ENCODE data around the gene NPR3.
"Not testable (repeated sequence)": the region's sequence is repeated elsewhere in the genome, so short reads cannot be mapped to it uniquely, and the experiment has no call there.

NPR3 gene

GRCh38 chr5:32790411-32790951 lies 79.4 kb downstream of the NPR3 start:
- Mint-ChIP-seq H3K27ac (no peak overlapping the region), H3K4me3 (no peak overlapping the region), H3K4me1 (no peaks in the 10 kb centered on the region), H3K9me3 (no peaks in the 10 kb centered on the region), H3K36me3 (ENCODE audit: low read depth) (no peaks in the 10 kb centered on the region), H3K27me3 (no peaks in the 10 kb centered on the region)
- no peak for ATAC-seq
- DNase-seq = no peak

- DNase-seq (no peak), ATAC-seq (no peak)
- Mint-ChIP-seq H3K4me1 (no peaks in the 10 kb centered on the region), H3K27ac (no peak overlapping the region), H3K36me3 (ENCODE audit: low read depth) (no peaks in the 10 kb centered on the region), H3K9me3 (no peaks in the 10 kb centered on the region), H3K27me3 (no peaks in the 10 kb centered on the region), H3K4me3 (no peak overlapping the region)
These were observed 80.6 kb downstream of the NPR3 start for GRCh38 chr5:32791536-32792243.

GRCh38 chr5:32794086-32794485 lies 83.0 kb downstream of the NPR3 start:
- no peaks in the 10 kb centered on the region for H3K36me3 Mint-ChIP-seq (ENCODE audit: low read depth)
- DNase-seq (no peak), ATAC-seq (no peak)
- no peaks in the 10 kb centered on the region for H3K4me1 Mint-ChIP-seq
- H3K27me3 Mint-ChIP-seq = no peaks in the 10 kb centered on the region
- H3K27ac Mint-ChIP-seq = no peak overlapping the region
- no peaks in the 10 kb centered on the region for H3K9me3 Mint-ChIP-seq
- H3K4me3 Mint-ChIP-seq = no peak overlapping the region

GRCh38 chr5:32802764-32803163 lies 91.6 kb downstream of the NPR3 start:
- H3K27me3 Mint-ChIP-seq = no peaks in the 10 kb centered on the region
- H3K9me3 Mint-ChIP-seq = peaks cover 10% of the 10 kb centered on the region

GRCh38 chr5:32803656-32804055 lies 92.5 kb downstream of the NPR3 start:
- DNase-seq (no peak), ATAC-seq (no peak)
- Mint-ChIP-seq H3K9me3 (peaks cover 10% of the 10 kb centered on the region), H3K4me3 (no peak overlapping the region), H3K4me1 (no peaks in the 10 kb centered on the region), H3K36me3 (ENCODE audit: low read depth) (no peaks in the 10 kb centered on the region), H3K27me3 (no peaks in the 10 kb centered on the region), H3K27ac (no peak overlapping the region)

More at GRCh38 chr5:32802764-32803163, 91.6 kb downstream of the NPR3 start:
- Mint-ChIP-seq H3K4me1 (no peaks in the 10 kb centered on the region), H3K36me3 (ENCODE audit: low read depth) (no peaks in the 10 kb centered on the region), H3K4me3 (no peak overlapping the region), H3K27ac (no peak overlapping the region)
- DNase-seq (no peak), ATAC-seq (no peak)

GRCh38 chr5:32805462-32805861 lies 94.3 kb downstream of the NPR3 start:
- not testable (repeated sequence) for DNase-seq; ATAC-seq; H3K27ac Mint-ChIP-seq; H3K4me1 Mint-ChIP-seq; H3K4me3 Mint-ChIP-seq; H3K9me3 Mint-ChIP-seq; H3K27me3 Mint-ChIP-seq; H3K36me3 Mint-ChIP-seq (ENCODE audit: low read depth)

- Mint-ChIP-seq H3K9me3 (peaks cover 5% of the 10 kb centered on the region), H3K36me3 (ENCODE audit: low read depth) (no peaks in the 10 kb centered on the region), H3K4me3 (no peak overlapping the region), H3K4me1 (no peaks in the 10 kb centered on the region), H3K27me3 (no peaks in the 10 kb centered on the region), H3K27ac (no peak overlapping the region)
- ATAC-seq = no peak
- no peak for DNase-seq
These were observed 95.0 kb downstream of the NPR3 start for GRCh38 chr5:32805971-32806638.

GRCh38 chr5:32808783-32809182 lies 97.7 kb downstream of the NPR3 start:
- Mint-ChIP-seq H3K4me1 (no peaks in the 10 kb centered on the region), H3K36me3 (ENCODE audit: low read depth) (no peaks in the 10 kb centered on the region), H3K4me3 (no peak overlapping the region), H3K27ac (no peak overlapping the region), H3K9me3 (no peaks in the 10 kb centered on the region), H3K27me3 (no peaks in the 10 kb centered on the region)
- no peak for DNase-seq
- no peak for ATAC-seq

GRCh38 chr5:32810804-32811203 lies 99.7 kb downstream of the NPR3 start:
- Mint-ChIP-seq H3K27me3 (no peaks in the 10 kb centered on the region), H3K27ac (no peak overlapping the region), H3K36me3 (ENCODE audit: low read depth) (no peaks in the 10 kb centered on the region), H3K4me3 (no peak overlapping the region), H3K4me1 (no peaks in the 10 kb centered on the region), H3K9me3 (peaks cover 6% of the 10 kb centered on the region)
- ATAC-seq = no peak
- DNase-seq = no peak

- H3K27ac Mint-ChIP-seq = no peak overlapping the region
- H3K4me3 Mint-ChIP-seq = no peak overlapping the region
- no peak for ATAC-seq
These were observed 101.3 kb downstream of the NPR3 start for GRCh38 chr5:32812399-32812798.

GRCh38 chr5:32814141-32814540 lies 103.0 kb downstream of the NPR3 start:
- Mint-ChIP-seq H3K27ac (no peak overlapping the region), H3K4me1 (no peaks in the 10 kb centered on the region), H3K4me3 (no peak overlapping the region), H3K36me3 (ENCODE audit: low read depth) (no peaks in the 10 kb centered on the region), H3K9me3 (peaks cover 6% of the 10 kb centered on the region), H3K27me3 (no peaks in the 10 kb centered on the region)
- DNase-seq (no peak), ATAC-seq (no peak)

More at GRCh38 chr5:32812399-32812798, 101.3 kb downstream of the NPR3 start:
- Mint-ChIP-seq H3K36me3 (ENCODE audit: low read depth) (no peaks in the 10 kb centered on the region), H3K9me3 (peaks cover 6% of the 10 kb centered on the region), H3K27me3 (no peaks in the 10 kb centered on the region), H3K4me1 (no peaks in the 10 kb centered on the region)
- DNase-seq = no peak

- DNase-seq (no peak), ATAC-seq (no peak)
- no peaks in the 10 kb centered on the region for H3K4me1 Mint-ChIP-seq
- H3K9me3 Mint-ChIP-seq = peaks cover 6% of the 10 kb centered on the region
- H3K27me3 Mint-ChIP-seq = no peaks in the 10 kb centered on the region
- H3K4me3 Mint-ChIP-seq = no peak overlapping the region
- no peaks in the 10 kb centered on the region for H3K36me3 Mint-ChIP-seq (ENCODE audit: low read depth)
- H3K27ac Mint-ChIP-seq = no peak overlapping the region
These were observed 103.5 kb downstream of the NPR3 start for GRCh38 chr5:32814620-32815019.

- H3K36me3 Mint-ChIP-seq (ENCODE audit: low read depth) = no peaks in the 10 kb centered on the region
- no peaks in the 10 kb centered on the region for H3K27me3 Mint-ChIP-seq
- H3K4me1 Mint-ChIP-seq = no peaks in the 10 kb centered on the region
- no peak overlapping the region for H3K4me3 Mint-ChIP-seq
- no peaks in the 10 kb centered on the region for H3K9me3 Mint-ChIP-seq
- no peak overlapping the region for H3K27ac Mint-ChIP-seq
- no peak for DNase-seq
- no peak for ATAC-seq
These were observed 116.9 kb downstream of the NPR3 start for GRCh38 chr5:32827981-32828380.

GRCh38 chr5:32828492-32828891 lies 117.4 kb downstream of the NPR3 start:
- H3K27me3 Mint-ChIP-seq = no peaks in the 10 kb centered on the region

GRCh38 chr5:32831624-32832023 lies 120.5 kb downstream of the NPR3 start:
- no peaks in the 10 kb centered on the region for H3K36me3 Mint-ChIP-seq (ENCODE audit: low read depth)
- DNase-seq (no peak), ATAC-seq (no peak)
- no peaks in the 10 kb centered on the region for H3K27me3 Mint-ChIP-seq
- H3K4me3 Mint-ChIP-seq = no peak overlapping the region
- H3K9me3 Mint-ChIP-seq = peaks cover 2% of the 10 kb centered on the region
- H3K27ac Mint-ChIP-seq = no peak overlapping the region
- H3K4me1 Mint-ChIP-seq = peaks cover 3% of the 10 kb centered on the region

More at GRCh38 chr5:32828492-32828891, 117.4 kb downstream of the NPR3 start:
- ATAC-seq (no peak), DNase-seq (no peak)
- H3K4me1 Mint-ChIP-seq = no peaks in the 10 kb centered on the region
- H3K4me3 Mint-ChIP-seq = no peak overlapping the region
- no peaks in the 10 kb centered on the region for H3K36me3 Mint-ChIP-seq (ENCODE audit: low read depth)
- no peaks in the 10 kb centered on the region for H3K9me3 Mint-ChIP-seq
- no peak overlapping the region for H3K27ac Mint-ChIP-seq
